HG02678 (cell line): ENCODE results near the gene KRTAP19-1.
"Not testable (repeated sequence)": the region's sequence is repeated elsewhere in the genome, so short reads cannot be mapped to it uniquely, and the experiment has no call there.

Experiments
- ATAC-seq: cut with Tn5 transposase; IDR thresholded peaks from one replicate; pipeline ENCODE4 v1.9.1; 2021; ENCODE audit warnings: mild to moderate bottlenecking, moderate library complexity; ENCODE audit not compliant: unreplicated experiment

Gene KRTAP19-1

GRCh38 chr21:30480145-30480544 lies at the start of gene KRTAP19-1:
Gene KRTAP19-1, minus strand, starts transcription at chr21:30480367. Its CDS starts 50 bp downstream, at chr21:30480317.
- no peak for ATAC-seq

- ATAC-seq = no peak
These were observed 38.7 kb upstream of the KRTAP19-1 start for GRCh38 chr21:30518876-30519275.

GRCh38 chr21:30515681-30516080 lies 35.5 kb upstream of the KRTAP19-1 start:
- ATAC-seq = no peak

GRCh38 chr21:30505621-30506205 lies 25.5 kb upstream of the KRTAP19-1 start:
- ATAC-seq = not testable (repeated sequence)

- no peak for ATAC-seq
These were observed 21.9 kb upstream of the KRTAP19-1 start, which contains the start of gene KRTAP19-5 for GRCh38 chr21:30502041-30502440. Gene KRTAP19-5, minus strand, starts transcription at chr21:30502141. Its CDS starts 51 bp downstream, at chr21:30502090.

GRCh38 chr21:30497065-30497464 lies 16.9 kb upstream of the KRTAP19-1 start, which contains the start of gene KRTAP19-4:
Gene KRTAP19-4, minus strand, starts transcription at chr21:30497165. Its CDS starts 55 bp downstream, at chr21:30497110.
- ATAC-seq = no peak

- no peak for ATAC-seq
These were observed 11.8 kb upstream of the KRTAP19-1 start, which contains the start of gene KRTAP19-3 for GRCh38 chr21:30491963-30492428. Gene KRTAP19-3, minus strand, starts transcription at chr21:30492013. Its CDS starts 56 bp downstream, at chr21:30491957.

GRCh38 chr21:30487336-30487735 lies 7.2 kb upstream of the KRTAP19-1 start, which contains the start of gene KRTAP19-2:
Gene KRTAP19-2, minus strand, starts transcription at chr21:30487436. Its CDS starts 88 bp downstream, at chr21:30487348.
- ATAC-seq = no peak

- no peak for ATAC-seq
These were observed 6.0 kb upstream of the KRTAP19-1 start for GRCh38 chr21:30486180-30486579.

- ATAC-seq = no peak
These were observed 2.0 kb upstream of the KRTAP19-1 start for GRCh38 chr21:30482130-30482529.

- no peak for ATAC-seq
These were observed 908 bp downstream of the KRTAP19-1 start for GRCh38 chr21:30479259-30479658.

GRCh38 chr21:30478004-30478403 lies 2.2 kb downstream of the KRTAP19-1 start:
- ATAC-seq = no peak

GRCh38 chr21:30468900-30469714 lies 11.1 kb downstream of the KRTAP19-1 start:
- ATAC-seq = no peak

- ATAC-seq = no peak
These were observed 16.5 kb downstream of the KRTAP19-1 start for GRCh38 chr21:30463713-30464112.

GRCh38 chr21:30448514-30448913 lies 31.7 kb downstream of the KRTAP19-1 start:
- ATAC-seq = no peak

GRCh38 chr21:30447056-30447455 lies 33.1 kb downstream of the KRTAP19-1 start:
- ATAC-seq = no peak

GRCh38 chr21:30444204-30444603 lies 36.0 kb downstream of the KRTAP19-1 start:
- ATAC-seq = no peak

GRCh38 chr21:30443226-30443625 lies 36.9 kb downstream of the KRTAP19-1 start:
- no peak for ATAC-seq

- ATAC-seq = no peak
These were observed 40.2 kb downstream of the KRTAP19-1 start, which contains the start of gene KRTAP15-1 for GRCh38 chr21:30439975-30440374. Gene KRTAP15-1, plus strand, starts transcription at chr21:30440275. Its CDS starts 53 bp downstream, at chr21:30440328.

GRCh38 chr21:30437010-30437565 lies 43.1 kb downstream of the KRTAP19-1 start:
- ATAC-seq = no peak

- no peak for ATAC-seq
These were observed 46.0 kb downstream of the KRTAP19-1 start for GRCh38 chr21:30434033-30434631.
